Endothelial cell of umbilical vein (primary cell): ENCODE data around the gene BDH1. TPM values are rescaled to one million over a fixed set of nuclear protein-coding genes. Genes with fewer than 3 reads are reported as not detected.

Experiments used
- BruUV-seq: library from RNA; stranded (reverse); fragments of 400-500 nt; replicated peaks from 2 replicates; lab custom pipeline; 2021; lab: Mats Ljungman, UMichigan
- CTCF ChIA-PET: fragments of 300-600, 350-600 bp; sonication (Branson Sonifier 250); formaldehyde crosslinking; loops from one replicate; lab custom pipeline; 2021; ENCODE audit warnings: antibody characterized with exemption, inconsistent platforms; lab: Charles Lee
- POLR2A ChIA-PET: fragments of 300-600, 350-600 bp; sonication (Branson Sonifier 250); formaldehyde crosslinking; loops from one replicate; lab custom pipeline; 2021; ENCODE audit warnings: antibody characterized with exemption, inconsistent platforms; lab: Charles Lee
- DNase-seq: peaks from one replicate; pipeline ENCODE4 v3.0.0-alpha.2; 2011; ENCODE audit warnings: low read depth, low spot score
- FAIRE-seq: peaks from 2 replicates; lab custom pipeline; 2011; peaks lifted over from hg19 to GRCh38; lab: Jason Lieb, UNC
- H2AFZ ChIP-seq: 2 replicates; pipeline ENCODE4 v1.6.0; 2012; ENCODE audit warnings: low read depth, low read length, control low read depth, inconsistent platforms
- H3K27ac ChIP-seq: 2 replicates; pipeline ENCODE4 v1.5.1; 2011; ENCODE audit warnings: low read depth, mild to moderate bottlenecking, control low read depth, low read length, moderate library complexity; ENCODE audit not compliant: insufficient read depth
- H3K27me3 ChIP-seq, 2 experiments: 2 replicates each; pipeline versions ENCODE4 v1.6.0 to v1.6.1; 2011; ENCODE audit warnings: low read length in 2 of 2, mixed read lengths in 1 of 2; ENCODE audit not compliant: control insufficient read depth in 2 of 2, insufficient read depth in 2 of 2
- H3K36me3 ChIP-seq, 2 experiments: 2 replicates in 1 of 2; 3 replicates in 1 of 2; pipeline ENCODE4 v1.5.1; 2011; ENCODE audit warnings: low read length in 2 of 2, mild to moderate bottlenecking in 1 of 2, moderate library complexity in 1 of 2; ENCODE audit not compliant: control insufficient read depth in 2 of 2, insufficient read depth in 2 of 2; ENCODE audit errors: extremely low read depth in 1 of 2
- H3K4me1 ChIP-seq: 3 replicates; pipeline ENCODE4 v1.5.1; 2011; ENCODE audit warnings: mild to moderate bottlenecking, low read length; ENCODE audit not compliant: control insufficient read depth, insufficient read depth; ENCODE audit errors: extremely low read depth
- H3K4me2 ChIP-seq: 2 replicates; pipeline ENCODE4 v1.6.1; 2011; ENCODE audit warnings: low read length, control low read depth, mixed read lengths; ENCODE audit not compliant: insufficient read depth
- H3K4me3 ChIP-seq, 3 experiments: fragments of 200-600 bp in 1 of 3; sonication (generic), shearing (Covaris generic) in 1 of 3; replicated peaks in 1 of 3; 2 replicates each; pipeline ENCODE4 v1.5.1; 2011 to 2016; ENCODE audit warnings: control low read depth in 3 of 3, low read length in 3 of 3, mild to moderate bottlenecking in 2 of 3, inconsistent platforms in 1 of 3, low read depth in 1 of 3, moderate library complexity in 1 of 3; ENCODE audit not compliant: insufficient read depth in 1 of 3
- H3K79me2 ChIP-seq: 2 replicates; pipeline ENCODE4 v1.6.0; 2012; ENCODE audit warnings: low read length, inconsistent platforms; ENCODE audit not compliant: control insufficient read depth, insufficient read depth
- H3K9ac ChIP-seq: replicated peaks from 2 replicates; pipeline ENCODE3; 2011; ENCODE audit warnings: low read length, control low read depth; ENCODE audit not compliant: insufficient read depth; ENCODE audit errors: extremely low read depth
- H3K9me1 ChIP-seq: replicated peaks from 3 replicates; pipeline ENCODE4 v1.6.0; 2011; ENCODE audit warnings: mild to moderate bottlenecking, low read length; ENCODE audit not compliant: control insufficient read depth, insufficient read depth; ENCODE audit errors: extremely low read depth
- H3K9me3 ChIP-seq: replicated peaks from 2 replicates; pipeline ENCODE4 v1.5.1; 2012; ENCODE audit warnings: low read length, inconsistent platforms; ENCODE audit not compliant: control insufficient read depth, insufficient read depth
- H4K20me1 ChIP-seq: replicated peaks from 2 replicates; pipeline ENCODE3; 2011; ENCODE audit warnings: mild to moderate bottlenecking, low read length; ENCODE audit not compliant: control insufficient read depth, insufficient read depth; ENCODE audit errors: extremely low read depth
- CTCF ChIP-seq, 2 donors: IDR thresholded peaks; 1 replicate in 1 of 2; 2 replicates in 1 of 2; pipeline ENCODE4 v1.5.1; 2011; ENCODE audit warnings: low read length in 2 of 2, mild to moderate bottlenecking in 2 of 2, moderate library complexity in 2 of 2, control low read depth in 1 of 2, inconsistent platforms in 1 of 2, low read depth in 1 of 2; ENCODE audit not compliant: insufficient read depth in 1 of 2; ENCODE audit errors: extremely low read depth in 1 of 2
- EZH2 ChIP-seq: IDR thresholded peaks from 2 replicates; pipeline ENCODE4 v1.6.1; 2012; ENCODE audit warnings: borderline replicate concordance, low read depth, mild to moderate bottlenecking, moderate library complexity, low read length, inconsistent platforms; ENCODE audit not compliant: severe bottlenecking
- FOS ChIP-seq: IDR thresholded peaks from 2 replicates; pipeline ENCODE4 v1.6.1; 2011; ENCODE audit warnings: mild to moderate bottlenecking, low read length, moderate library complexity, borderline replicate concordance; ENCODE audit not compliant: insufficient read depth
- GATA2 ChIP-seq: IDR thresholded peaks from 2 replicates; pipeline ENCODE4 v1.7.0; 2011; ENCODE audit warnings: low read depth, mild to moderate bottlenecking, moderate library complexity, mixed read lengths, low read length; ENCODE audit not compliant: insufficient read length, insufficient read depth
- JUN ChIP-seq: IDR thresholded peaks from 2 replicates; pipeline ENCODE4 v1.6.1; 2011; ENCODE audit warnings: borderline replicate concordance, low read depth; ENCODE audit not compliant: insufficient read length, insufficient read depth
- MAX ChIP-seq: IDR thresholded peaks from 2 replicates; pipeline ENCODE4 v1.6.1; 2011; ENCODE audit not compliant: insufficient read depth, insufficient read length
- MYC ChIP-seq: IDR thresholded peaks from one replicate; pipeline ENCODE4 v1.6.1; 2011; ENCODE audit warnings: mild to moderate bottlenecking, low read depth, low read length
- POLR2A ChIP-seq: IDR thresholded peaks from 2 replicates; pipeline ENCODE4 v1.6.1; 2012; ENCODE audit warnings: low read depth, mild to moderate bottlenecking, control low read depth, low read length
- POLR2AphosphoS5 ChIP-seq: IDR thresholded peaks from 2 replicates; pipeline ENCODE4 v1.6.1; 2012; ENCODE audit warnings: low read depth, mild to moderate bottlenecking, control low read depth, low read length, moderate library complexity; ENCODE audit not compliant: insufficient read depth
- dilution Hi-C: fragments of 300-500 bp; cut with MboI; formaldehyde crosslinking; loops from one replicate; pipeline ENCODE4 v1.15.0; 2019; ENCODE audit warnings: low sequenced_read_pairs; ENCODE audit not compliant: extremely low pct_ligation_motif_present
- intact Hi-C: fragments of 100-400 bp; cut with micrococcal nuclease; formaldehyde crosslinking; loops from one replicate; pipeline ENCODE4 v1.10.0; 2022
- polyA plus RNA-seq, 4 experiments: library from polyadenylated mRNA; depleted of rRNA in 3 of 4; stranded (reverse) in 3 of 4; unstranded in 1 of 4; fragments of >200 nt; gene quantifications; 2 replicates each; pipeline versions ENCODE4 v1.2.1 to v1.2.3, GENCODE V29; 2011 to 2012; ENCODE audit warnings: missing spikeins in 1 of 4
- total RNA-seq: library from RNA; stranded (reverse); gene quantifications from 2 replicates; pipeline ENCODE4 v1.2.3, GENCODE V29; 2021

BDH1 gene
- total and polyA plus RNA-seq, 2 donors (not counting 3 experiments of a cell fraction or from before 2014, with no cell fraction given), result 6.9 to 12.2 TPM

GRCh38 chr3:197510642-197511018 lies 45.1 kb downstream of the BDH1 start:
- H3K9me1 ChIP-seq, result no peaks in the 10 kb centered on the region
- no peak for TF ChIP-seq GATA2
- no peak for TF ChIP-seq POLR2AphosphoS5
- no peak for TF ChIP-seq EZH2
- TF ChIP-seq POLR2A, result no peak
- TF ChIP-seq MYC, result no peak
- no peak for TF ChIP-seq MAX
- no peak for TF ChIP-seq FOS
- no peak for TF ChIP-seq CTCF (IDR thresholded peaks at IDR 0.05; ENCODE audit: extremely low read depth in 1 of 2, insufficient read depth in 1 of 2, low read depth in 1 of 2, low read length in 2 of 2)
- no peak for TF ChIP-seq JUN
- FAIRE-seq, result no peak
- BruUV-seq, result no TSS peak
- no peaks in the 10 kb centered on the region for H3K9me3 ChIP-seq
- H3K79me2 ChIP-seq, result no peaks in the 10 kb centered on the region
- CTCF ChIA-PET, result interaction anchor here (0.5 to 2.8 kb wide), 9 partner anchors 10 to 312 kb away, joined by 3 to 38 read pairs (median 4); no protein-coding TSS in a partner anchor
- H3K4me3 ChIP-seq, result no peak overlapping the region
- H3K27me3 ChIP-seq, result no peaks in the 10 kb centered on the region
- H2AFZ ChIP-seq, result no peak overlapping the region
- no peaks in the 10 kb centered on the region for H4K20me1 ChIP-seq
- H3K27ac ChIP-seq, result no peak overlapping the region
- H3K36me3 ChIP-seq, result no peaks in the 10 kb centered on the region
- H3K9ac ChIP-seq, result no peak overlapping the region
- H3K4me2 ChIP-seq, result no peak overlapping the region
- DNase-seq, result no peak
- dilution Hi-C loops (loop anchor here (25.0 kb wide), 1 partner anchor 248 kb away; no protein-coding TSS in a partner anchor), intact Hi-C loops (loop anchor here (1.0 to 10.0 kb wide), 5 partner anchors 212 to 506 kb away; partner anchors contain the start of gene DLG1)
- POLR2A ChIA-PET, result no interaction called here
- H3K4me1 ChIP-seq, result peaks cover 4% of the 10 kb centered on the region
